ENCODE results near the gene UBASH3A.

Gene UBASH3A

GRCh38 chr21:42412636-42412933 is 8.9 kb downstream of the UBASH3A start:
- Histone ChIP-seq H3K4me3 (ENCODE audit: low read depth, low read length) (no peak overlapping the region), H3K4me1 (no peaks in the 10 kb centered on the region), H3K27me3 (peaks cover 6% of the 10 kb centered on the region; the same call in 1 of the 2 replicates), H3K9me3 (no peaks in the 10 kb centered on the region), H3K36me3 (no peaks in the 10 kb centered on the region)
- TF ChIP-seq CTCF (IDR thresholded peaks at IDR 0.05; ENCODE audit: low read depth, low read length) = no peak
- DNase-seq = no peak

GRCh38 chr21:42413093-42413492 is 9.4 kb downstream of the UBASH3A start:
- no peak for DNase-seq
- no peak for TF ChIP-seq CTCF (IDR thresholded peaks at IDR 0.05; ENCODE audit: low read depth, low read length)
- no peaks in the 10 kb centered on the region for H3K36me3 ChIP-seq
- H3K27me3 ChIP-seq = peaks cover 6% of the 10 kb centered on the region; the same call in 1 of the 2 replicates
- no peak overlapping the region for H3K4me3 ChIP-seq (ENCODE audit: low read depth, low read length)
- no peaks in the 10 kb centered on the region for H3K9me3 ChIP-seq
- no peaks in the 10 kb centered on the region for H3K4me1 ChIP-seq

- no peaks in the 10 kb centered on the region for H3K36me3 ChIP-seq
- H3K4me1 ChIP-seq = no peaks in the 10 kb centered on the region
These were observed 9.8 kb downstream of the UBASH3A start for GRCh38 chr21:42413500-42413899.

GRCh38 chr21:42414066-42414465 is 10.4 kb downstream of the UBASH3A start:
- H3K27me3 ChIP-seq = peaks cover 10% of the 10 kb centered on the region; the same call in 1 of the 2 replicates
- no peaks in the 10 kb centered on the region for H3K9me3 ChIP-seq
- no peaks in the 10 kb centered on the region for H3K4me1 ChIP-seq
- H3K4me3 ChIP-seq (ENCODE audit: low read depth, low read length) = no peak overlapping the region
- no peaks in the 10 kb centered on the region for H3K36me3 ChIP-seq
- no peak for TF ChIP-seq CTCF (IDR thresholded peaks at IDR 0.05; ENCODE audit: low read depth, low read length)
- DNase-seq = no peak

More at GRCh38 chr21:42413500-42413899, 9.8 kb downstream of the UBASH3A start:
- Histone ChIP-seq H3K9me3 (no peaks in the 10 kb centered on the region), H3K4me3 (ENCODE audit: low read depth, low read length) (no peak overlapping the region), H3K27me3 (peaks cover 10% of the 10 kb centered on the region; the same call in 1 of the 2 replicates)
- no peak for DNase-seq
- TF ChIP-seq CTCF (IDR thresholded peaks at IDR 0.05; ENCODE audit: low read depth, low read length) = no peak

- Histone ChIP-seq H3K36me3 (no peaks in the 10 kb centered on the region), H3K4me1 (no peaks in the 10 kb centered on the region), H3K4me3 (ENCODE audit: low read depth, low read length) (no peak overlapping the region), H3K9me3 (no peaks in the 10 kb centered on the region), H3K27me3 (peaks cover 11% of the 10 kb centered on the region; the same call in 1 of the 2 replicates)
- no peak for DNase-seq
- TF ChIP-seq CTCF (IDR thresholded peaks at IDR 0.05; ENCODE audit: low read depth, low read length) = no peak
These were observed 10.8 kb downstream of the UBASH3A start for GRCh38 chr21:42414553-42414927.

GRCh38 chr21:42414928-42415769 is 11.4 kb downstream of the UBASH3A start:
- H3K4me1 ChIP-seq = no peaks in the 10 kb centered on the region
- no peaks in the 10 kb centered on the region for H3K36me3 ChIP-seq
- peaks cover 16% of the 10 kb centered on the region; the same call in 1 of the 2 replicates for H3K27me3 ChIP-seq
- DNase-seq = no peak
- no peak overlapping the region for H3K4me3 ChIP-seq (ENCODE audit: low read depth, low read length)
- no peak for TF ChIP-seq CTCF (IDR thresholded peaks at IDR 0.05; ENCODE audit: low read depth, low read length)
- H3K9me3 ChIP-seq = no peaks in the 10 kb centered on the region

All from BE2C (cell line).